Activated T-helper 9 cell treated with anti-CD3 and anti-CD28 coated beads, Interleukin-2, amount 50 U/mL, for 16 hours (primary cell): ENCODE measurements around the gene FGD3.
"Not testable (repeated sequence)": the region's sequence is repeated elsewhere in the genome, so short reads cannot be mapped to it uniquely, and the experiment has no call there.

ENCODE experiments used
- DNase-seq: peaks from one replicate; pipeline ENCODE4 v3.0.0-alpha.2; 2020; ENCODE audit warnings: low read depth

FGD3 gene

GRCh38 chr9:92978345-92978875, 31.1 kb downstream of the FGD3 start:
- no peak for DNase-seq

- DNase-seq = no peak
Observed at GRCh38 chr9:92979283-92980056, 32.1 kb downstream of the FGD3 start.

- no peak for DNase-seq
Observed at GRCh38 chr9:92980085-92980745, 32.9 kb downstream of the FGD3 start.

GRCh38 chr9:92982130-92982529, 34.8 kb downstream of the FGD3 start:
- DNase-seq = no peak

GRCh38 chr9:92983984-92984589, 36.8 kb downstream of the FGD3 start:
- no peak for DNase-seq

- DNase-seq = no peak
Observed at GRCh38 chr9:92984976-92985375, 37.7 kb downstream of the FGD3 start.

GRCh38 chr9:92986176-92987119, 39.1 kb downstream of the FGD3 start:
- no peak for DNase-seq

GRCh38 chr9:92988215-92988768, 41.0 kb downstream of the FGD3 start:
- no peak for DNase-seq

- no peak for DNase-seq
Observed at GRCh38 chr9:92989561-92989960, 42.2 kb downstream of the FGD3 start.

- DNase-seq = no peak
Observed at GRCh38 chr9:92990461-92990860, 43.1 kb downstream of the FGD3 start.

GRCh38 chr9:92992549-92992948, 45.2 kb downstream of the FGD3 start:
- no peak for DNase-seq

- not testable (repeated sequence) for DNase-seq
Observed at GRCh38 chr9:92998871-92999270, 51.5 kb downstream of the FGD3 start.

- no peak for DNase-seq
Observed at GRCh38 chr9:93001031-93001430, 53.7 kb downstream of the FGD3 start.

GRCh38 chr9:93002700-93003099, 55.4 kb downstream of the FGD3 start:
- no peak for DNase-seq

- DNase-seq = peak; percentile 56
Observed at GRCh38 chr9:93003552-93004407, 56.5 kb downstream of the FGD3 start.

- DNase-seq = no peak
Observed at GRCh38 chr9:93004561-93004960, 57.2 kb downstream of the FGD3 start.

GRCh38 chr9:93005876-93006275, 58.6 kb downstream of the FGD3 start:
- no peak for DNase-seq

- no peak for DNase-seq
Observed at GRCh38 chr9:93007529-93008058, 60.3 kb downstream of the FGD3 start.

GRCh38 chr9:93008457-93008856, 61.1 kb downstream of the FGD3 start:
- DNase-seq = no peak

GRCh38 chr9:93009337-93010015, 62.2 kb downstream of the FGD3 start:
- DNase-seq = no peak
